Measurements from ENCODE around the gene UBASH3B. TPM values are rescaled to one million over a fixed set of nuclear protein-coding genes. Genes with fewer than 3 reads are reported as not detected.
A peak's percentile ranks its signal among the peaks of the same experiment; 100 is the strongest.

UBASH3B gene
- total and polyA plus RNA-seq, 7 donors, result 1.4 to 17.5 (median 8.5) TPM

GRCh38 chr11:122754553-122755322 is 99.2 kb downstream of the UBASH3B start:
- H3K27ac ChIP-seq, result no peak overlapping the region
- DNase-seq, result no peak
- intact Hi-C loops (cut with DNase I), result no loop called here
- H3K4me1 ChIP-seq, result no peaks in the 10 kb centered on the region
- peak; percentile 27 for TF ChIP-seq CTCF (IDR thresholded peaks at IDR 0.05)
- 65 to 70% (median 67%) methylated on average over 16 of the region's 16 CpGs for WGBS, 3 donors
- no peak overlapping the region for H3K4me3 ChIP-seq
- H3K27me3 ChIP-seq (ENCODE audit: insufficient read depth in 3 of 3, low read length in 2 of 3), result peaks cover 0 to 4% (median 0%) of the 10 kb centered on the region in 3 donors
- H3K36me3 ChIP-seq (ENCODE audit: insufficient read depth in 1 of 2, low read depth in 1 of 2), result no peaks in the 10 kb centered on the region
- no peaks in the 10 kb centered on the region for H3K9me3 ChIP-seq
- peak; percentile 23 to 46 (median 32) for ATAC-seq

GRCh38 chr11:122755409-122755808 is 99.9 kb downstream of the UBASH3B start:
- 75 to 80% (median 79%) methylated on average over 9 of the region's 9 CpGs for WGBS, 3 donors
- intact Hi-C loops (cut with DNase I), result no loop called here
- no peak overlapping the region for H3K4me3 ChIP-seq
- no peak overlapping the region for H3K27ac ChIP-seq
- no peaks in the 10 kb centered on the region for H3K36me3 ChIP-seq (ENCODE audit: insufficient read depth in 1 of 2, low read depth in 1 of 2)
- no peaks in the 10 kb centered on the region for H3K9me3 ChIP-seq
- DNase-seq, result no peak
- H3K27me3 ChIP-seq (ENCODE audit: insufficient read depth in 3 of 3, low read length in 2 of 3), result peaks cover 0 to 5% (median 0%) of the 10 kb centered on the region in 3 donors
- no peak for TF ChIP-seq CTCF (IDR thresholded peaks at IDR 0.05)
- ATAC-seq, result peak in 2 of 4 donors; percentile 13 to 18
- no peaks in the 10 kb centered on the region for H3K4me1 ChIP-seq

- H3K27ac ChIP-seq, result no peak overlapping the region
- H3K27me3 ChIP-seq (ENCODE audit: insufficient read depth in 3 of 3, low read length in 2 of 3), result peaks cover 0 to 5% (median 0%) of the 10 kb centered on the region in 3 donors
- intact Hi-C loops (cut with DNase I), result no loop called here
- no peak for TF ChIP-seq CTCF (IDR thresholded peaks at IDR 0.05)
- H3K4me3 ChIP-seq, result no peak overlapping the region
- no peaks in the 10 kb centered on the region for H3K36me3 ChIP-seq (ENCODE audit: insufficient read depth in 1 of 2, low read depth in 1 of 2)
- 77 to 87% (median 86%) methylated on average over 5 of the region's 5 CpGs for WGBS, 3 donors
- no peak for DNase-seq
- no peak for ATAC-seq
- H3K9me3 ChIP-seq, result no peaks in the 10 kb centered on the region
- no peaks in the 10 kb centered on the region for H3K4me1 ChIP-seq
These were observed 100.4 kb downstream of the UBASH3B start for GRCh38 chr11:122755941-122756340.

- intact Hi-C loops (cut with DNase I), result no loop called here
- no peak overlapping the region for H3K27ac ChIP-seq
- H3K4me3 ChIP-seq, result no peak overlapping the region
- H3K4me1 ChIP-seq, result no peaks in the 10 kb centered on the region
- H3K36me3 ChIP-seq (ENCODE audit: insufficient read depth in 1 of 2, low read depth in 1 of 2), result no peaks in the 10 kb centered on the region
- ATAC-seq (peak in 1 of 4 donors; percentile 35), DNase-seq (peak in 1 of 2 donors; percentile 29)
- H3K27me3 ChIP-seq (ENCODE audit: insufficient read depth in 3 of 3, low read length in 2 of 3), result peaks cover 0 to 5% (median 0%) of the 10 kb centered on the region in 3 donors
- H3K9me3 ChIP-seq, result no peaks in the 10 kb centered on the region
- no peak for TF ChIP-seq CTCF (IDR thresholded peaks at IDR 0.05)
These were observed 100.9 kb downstream of the UBASH3B start for GRCh38 chr11:122756417-122756816.
